ENCODE results near the gene RELB.
"Not testable (repeated sequence)": the region's sequence is repeated elsewhere in the genome, so short reads cannot be mapped to it uniquely, and the experiment has no call there.

- TF ChIP-seq POLR2AphosphoS5 (IDR thresholded peaks at IDR 0.05; ENCODE audit: borderline replicate concordance, low read depth, low read length); EZH2 (IDR thresholded peaks at IDR 0.05): not testable (repeated sequence)
Observed at GRCh38 chr19:44999131-44999925, 1.9 kb upstream of the RELB start.
